GM18951 (cell line): ENCODE data around the gene AMACR.
"Not testable (repeated sequence)": the region's sequence is repeated elsewhere in the genome, so short reads cannot be mapped to it uniquely, and the experiment has no call there.

Source experiments
- POLR2A ChIP-seq: IDR thresholded peaks from 4 replicates; pipeline ENCODE4 v1.6.1; 2011; ENCODE audit warnings: mild to moderate bottlenecking; ENCODE audit not compliant: insufficient read length, insufficient read depth; ENCODE audit errors: extremely low read depth
- in situ Hi-C: fragments of 300-500 bp; cut with MboI; formaldehyde crosslinking; loops from one replicate; pipeline ENCODE4 v1.12.0; 2022; ENCODE audit warnings: low sequenced_read_pairs, mixed read lengths, inconsistent platforms; ENCODE audit not compliant: unreplicated experiment

The AMACR gene

GRCh38 chr5:34028349-34028748, 20.5 kb upstream of the AMACR start:
- in situ Hi-C loops: no loop called here
- TF ChIP-seq POLR2A: no peak

- in situ Hi-C loops: no loop called here
- TF ChIP-seq POLR2A: no peak
These were observed 18.4 kb upstream of the AMACR start for GRCh38 chr5:34026089-34026761.

- TF ChIP-seq POLR2A: no peak
- in situ Hi-C loops: no loop called here
These were observed 14.4 kb upstream of the AMACR start for GRCh38 chr5:34022121-34022705.

GRCh38 chr5:34021334-34021733, 13.5 kb upstream of the AMACR start:
- in situ Hi-C loops: no loop called here
- no peak for TF ChIP-seq POLR2A

GRCh38 chr5:34020726-34021125, 12.9 kb upstream of the AMACR start:
- in situ Hi-C loops: no loop called here
- TF ChIP-seq POLR2A: no peak

- in situ Hi-C loops: no loop called here
- TF ChIP-seq POLR2A: no peak
These were observed 9.4 kb upstream of the AMACR start for GRCh38 chr5:34017254-34017653.

- TF ChIP-seq POLR2A: no peak
- in situ Hi-C loops: no loop called here
These were observed 8.9 kb upstream of the AMACR start for GRCh38 chr5:34016750-34017149.

GRCh38 chr5:34016222-34016621, 8.4 kb upstream of the AMACR start:
- TF ChIP-seq POLR2A: no peak
- in situ Hi-C loops: no loop called here

GRCh38 chr5:34015120-34015822, 7.4 kb upstream of the AMACR start:
- TF ChIP-seq POLR2A: no peak
- in situ Hi-C loops: no loop called here

GRCh38 chr5:34014626-34015025, 6.8 kb upstream of the AMACR start:
- TF ChIP-seq POLR2A: no peak
- in situ Hi-C loops: no loop called here

GRCh38 chr5:34013547-34013946, 5.7 kb upstream of the AMACR start:
- in situ Hi-C loops: no loop called here
- TF ChIP-seq POLR2A: no peak

- in situ Hi-C loops: no loop called here
- no peak for TF ChIP-seq POLR2A
These were observed 4.9 kb upstream of the AMACR start for GRCh38 chr5:34012791-34013190.

GRCh38 chr5:34011536-34011935, 3.7 kb upstream of the AMACR start:
- TF ChIP-seq POLR2A: no peak
- in situ Hi-C loops: no loop called here

- in situ Hi-C loops: not testable (repeated sequence)
These were observed 2.3 kb upstream of the AMACR start for GRCh38 chr5:34010146-34010545.
